Measurements from ENCODE around the gene HLA-DRA. TPM values are rescaled to one million over a fixed set of nuclear protein-coding genes. Genes with fewer than 3 reads are reported as not detected.

Gene HLA-DRA
- total RNA-seq, 4 donors from 2014 or later, result 179 to 620 (median 253) TPM

- Histone ChIP-seq H3K9me3 (no peaks in the 10 kb centered on the region), H3K27me3 (no peaks in the 10 kb centered on the region), H3K4me3 (no peak overlapping the region), H3K4me1 (no peaks in the 10 kb centered on the region), H3K36me3 (no peaks in the 10 kb centered on the region), H3K27ac (no peak overlapping the region)
- no peak for TF ChIP-seq POLR2A (IDR thresholded peaks at IDR 0.05)
- TF ChIP-seq CTCF (IDR thresholded peaks at IDR 0.05), result no peak
- no peak for TF ChIP-seq EP300 (IDR thresholded peaks at IDR 0.05)
- DNase-seq (ENCODE audit: low spot score in 2 of 2), result no peak
These were observed 52.7 kb downstream of the HLA-DRA start for GRCh38 chr6:32492351-32492750.

Other genes starting within 250 kb of the HLA-DRA start
- gene PBX2, start 249.7 kb upstream of the HLA-DRA start, total RNA-seq, result 10 to 100 TPM; 55.0 to 75.0 (median 61.9) TPM
- 10 to 100 TPM in 2 of 4 donors, 1 to 10 TPM in 2; 5.9 to 17.7 (median 8.8) TPM for gene GPSM3, start 247.2 kb upstream of the HLA-DRA start, total RNA-seq
- 10 to 100 TPM; 22.4 to 50.2 (median 31.9) TPM for gene NOTCH4, start 215.8 kb upstream of the HLA-DRA start, total RNA-seq
- gene TSBP1, start 68.0 kb upstream of the HLA-DRA start, total RNA-seq, result not detected
- gene BTNL2, start 32.7 kb upstream of the HLA-DRA start, total RNA-seq, result not detected
- 10 to 100 TPM in 1 of 4 donors, 1 to 10 TPM in 1, not detected in 2; 5.1 to 56.1 TPM for gene HLA-DRB5, start 90.4 kb downstream of the HLA-DRA start, total RNA-seq
- gene HLA-DRB1, start 150.0 kb downstream of the HLA-DRA start, total RNA-seq, result 10 to 100 TPM; 40.2 to 94.8 (median 64.3) TPM
- gene HLA-DQA1, start 197.5 kb downstream of the HLA-DRA start, total RNA-seq, result 10 to 100 TPM in 1 of 4 donors, 1 to 10 TPM in 2, under 1 TPM in 1; 0.30 to 17.2 (median 9.2) TPM
- gene HLA-DQB1, start 226.8 kb downstream of the HLA-DRA start, total RNA-seq, result 10 to 100 TPM in 1 of 4 donors, 1 to 10 TPM in 2, under 1 TPM in 1; 0.90 to 12.0 (median 3.0) TPM